HepG2 (cell line): ENCODE results near the gene SLC6A6.

Experiments used
- BRCA1 ChIP-seq: sonication (generic); formaldehyde crosslinking; IDR thresholded peaks from 2 replicates; pipeline ENCODE4 v1.4.0; 2020; ENCODE audit warnings: missing genetic modification reagents
- IRF2 ChIP-seq: IDR thresholded peaks from 2 replicates; pipeline ENCODE4 v1.6.1; 2018; ENCODE audit warnings: missing genetic modification reagents, missing compliant biosample characterization
- KDM2A ChIP-seq: sonication (generic); formaldehyde crosslinking; IDR thresholded peaks from 2 replicates; pipeline ENCODE4 v1.4.0; 2020; ENCODE audit warnings: low read depth, missing genetic modification reagents, borderline replicate concordance
- MEIS2 ChIP-seq: sonication (generic); formaldehyde crosslinking; IDR thresholded peaks from 2 replicates; pipeline ENCODE4 v1.9.0; 2021; ENCODE audit warnings: mild to moderate bottlenecking, missing genetic modification reagents
- NFYB ChIP-seq: sonication (generic); formaldehyde crosslinking; IDR thresholded peaks from 2 replicates; pipeline ENCODE4 v1.4.0; 2020; ENCODE audit warnings: missing genetic modification reagents
- NR3C1 ChIP-seq: sonication (generic); formaldehyde crosslinking; IDR thresholded peaks from 2 replicates; pipeline ENCODE4 v1.4.0; 2020; ENCODE audit warnings: missing genetic modification reagents
- SALL1 ChIP-seq: sonication (generic); formaldehyde crosslinking; IDR thresholded peaks from 2 replicates; pipeline ENCODE4 v1.8.0; 2022; ENCODE audit warnings: mild to moderate bottlenecking, missing genetic modification reagents
- ZFP36 ChIP-seq: fragments of 150-350 bp; IDR thresholded peaks from 2 replicates; pipeline ENCODE4 v1.6.1; 2018; ENCODE audit warnings: borderline replicate concordance, low read length, low read depth; ENCODE audit not compliant: partially characterized antibody
- ZNF160 ChIP-seq: sonication (generic); formaldehyde crosslinking; IDR thresholded peaks from 2 replicates; pipeline ENCODE4 v1.8.0; 2022; ENCODE audit warnings: mild to moderate bottlenecking, inconsistent platforms, missing genetic modification reagents

DNA sequence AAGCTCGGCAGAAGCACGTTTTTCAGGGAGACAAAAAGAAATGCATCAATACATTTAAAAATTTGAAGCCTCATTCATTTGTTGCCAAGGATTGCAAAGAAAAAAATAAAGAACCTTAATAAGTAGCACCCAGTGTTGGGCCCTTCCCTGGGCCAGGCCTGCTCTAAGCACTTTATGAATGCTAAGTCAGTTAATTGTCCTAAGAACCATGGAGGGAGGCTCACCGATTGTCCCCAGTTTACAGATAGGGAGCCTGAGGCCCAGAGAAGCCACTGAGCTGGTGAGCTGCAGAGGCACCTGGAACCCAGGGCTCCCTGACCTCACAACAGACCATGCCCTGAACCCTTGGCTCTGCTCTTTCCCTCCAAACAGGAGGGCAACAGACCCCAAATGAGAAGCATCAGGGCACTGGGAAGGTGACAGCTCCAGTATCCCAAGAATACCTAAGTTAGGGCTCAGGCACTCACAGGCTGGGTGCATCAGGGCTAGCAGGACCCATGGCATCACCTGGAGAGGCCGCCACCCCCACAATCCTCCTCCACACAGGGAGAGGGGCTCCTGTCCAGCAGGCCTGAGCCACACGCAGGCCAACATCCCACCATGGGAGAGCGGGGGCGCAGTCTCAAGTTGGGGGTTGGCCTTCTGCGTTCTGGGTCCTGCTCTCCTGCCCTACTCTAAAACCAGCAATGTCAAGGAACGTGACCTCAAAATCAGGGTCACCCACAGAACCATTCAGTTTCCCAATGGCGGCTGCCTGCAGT is 133.8 kb downstream of the SLC6A6 start:
- no peak for TF ChIP-seq KDM2A (CRISPR knock-in tag)
- TF ChIP-seq ZNF160 (CRISPR knock-in tag) = no peak
- no peak for TF ChIP-seq NR3C1 (CRISPR knock-in tag)
- TF ChIP-seq ZFP36 = no peak
- no peak for TF ChIP-seq SALL1
- TF ChIP-seq NFYB (CRISPR knock-in tag) = no peak
- no peak for TF ChIP-seq BRCA1
- TF ChIP-seq IRF2 (CRISPR knock-in tag) = no peak
- no peak for TF ChIP-seq MEIS2 (CRISPR knock-in tag)
